HG03064 (cell line): Measurements from ENCODE around the gene SELL.
"Not testable (repeated sequence)": the region's sequence is repeated elsewhere in the genome, so short reads cannot be mapped to it uniquely, and the experiment has no call there.

Experiments used
- ATAC-seq: cut with Tn5 transposase; IDR thresholded peaks from one replicate; pipeline ENCODE4 v1.9.1; 2021; ENCODE audit warnings: low read depth; ENCODE audit not compliant: unreplicated experiment

Gene SELL

DNA sequence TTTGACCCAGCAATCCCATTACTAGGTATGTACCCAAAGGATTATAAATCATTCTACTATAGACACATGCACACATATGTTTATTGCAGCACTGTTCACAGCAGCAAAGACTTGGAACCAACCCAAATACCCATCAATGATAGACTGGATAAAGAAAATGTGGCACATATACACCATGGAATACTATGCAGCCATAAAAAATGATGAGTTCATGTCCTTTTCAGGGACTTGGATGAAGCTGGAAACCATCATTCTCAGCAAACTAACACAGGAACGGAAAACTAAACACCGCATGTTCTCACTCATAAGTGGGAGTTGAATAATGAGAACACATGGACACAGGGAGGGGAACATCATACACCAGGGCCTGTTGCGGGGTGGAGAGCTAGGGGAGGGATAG is 41.2 kb downstream of the SELL start:
- not testable (repeated sequence) for ATAC-seq

DNA sequence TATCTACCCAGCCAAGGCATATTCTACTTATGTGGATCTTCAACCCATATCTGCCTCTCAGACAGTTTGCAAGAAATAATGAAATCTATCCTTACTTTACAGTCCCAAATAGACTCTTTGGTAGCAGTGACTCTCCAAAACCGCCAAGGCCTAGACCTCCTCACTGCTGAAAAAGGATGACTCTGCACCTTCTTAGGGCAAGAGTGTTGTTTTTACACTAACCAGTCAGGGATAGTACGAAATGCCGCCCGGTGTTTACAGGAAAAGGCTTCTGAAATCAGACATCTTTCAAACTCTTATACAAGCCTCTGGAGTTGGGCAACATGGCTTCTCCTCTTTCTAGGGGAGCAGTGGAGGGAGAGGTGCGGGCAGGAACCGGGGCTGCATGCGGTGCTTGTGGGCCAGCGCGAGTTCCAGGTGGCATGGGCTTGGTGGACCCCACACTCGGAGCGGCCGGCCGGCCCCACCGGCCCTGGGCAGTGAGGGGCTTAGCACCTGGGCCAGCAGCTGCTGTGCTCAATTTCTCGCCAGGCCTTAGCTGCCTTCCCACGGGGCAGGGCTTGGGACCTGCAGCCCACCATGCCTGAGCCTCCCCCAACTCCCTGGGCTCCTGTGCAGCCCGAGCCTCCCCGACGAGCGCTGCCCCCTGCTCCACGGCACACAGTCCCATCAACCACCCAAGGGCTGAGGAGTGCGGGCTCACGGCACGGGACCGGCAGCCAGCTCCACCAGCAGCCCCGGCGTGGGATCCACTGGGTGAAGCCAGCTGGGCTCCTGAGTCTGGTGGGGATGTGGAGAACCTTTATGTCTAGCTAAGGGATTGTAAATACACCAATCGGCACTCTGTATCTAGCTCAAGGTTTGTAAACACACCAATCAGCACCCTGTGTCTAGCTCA is 43.5 kb downstream of the SELL start:
- not testable (repeated sequence) for ATAC-seq

DNA sequence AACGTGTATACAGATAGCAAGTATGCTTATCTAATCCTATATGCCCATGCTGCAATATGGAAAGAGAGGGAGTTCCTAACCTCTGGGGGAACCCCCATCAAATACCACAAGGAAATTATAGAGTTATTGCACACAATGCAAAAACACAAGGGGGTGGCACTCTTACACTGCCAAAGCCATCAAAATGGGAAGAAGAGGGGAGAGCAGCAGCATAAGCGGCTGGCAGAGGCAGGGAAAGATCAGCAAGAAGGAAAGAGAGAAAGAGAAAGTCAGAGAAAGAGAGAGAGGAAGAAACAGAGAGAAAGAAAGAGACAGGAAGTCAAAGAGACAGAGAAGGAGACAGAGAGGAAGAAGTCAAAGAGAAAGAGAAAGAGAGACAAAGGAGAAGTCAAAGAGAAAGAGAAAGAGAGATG is 44.2 kb downstream of the SELL start:
- peak; percentile 86 for ATAC-seq

DNA sequence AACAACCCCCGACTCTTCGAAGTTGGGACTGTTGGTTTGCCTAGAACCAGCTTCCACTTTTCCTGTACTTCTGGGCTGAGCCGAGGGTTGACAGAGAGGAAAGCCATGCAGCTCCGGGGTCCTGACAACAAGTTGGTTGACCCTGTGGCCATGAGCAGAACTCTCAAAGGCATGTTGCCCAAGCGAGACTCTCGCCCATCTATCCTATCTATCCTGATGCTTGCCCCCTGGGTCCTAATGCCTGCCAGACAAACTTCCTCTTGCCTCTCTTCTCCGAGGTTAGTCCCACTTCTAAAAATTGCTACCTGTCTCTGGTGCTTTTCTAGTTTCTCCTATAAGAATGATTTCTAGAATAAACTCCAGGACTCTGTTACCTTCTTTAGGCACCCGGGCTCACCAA is 48.7 kb downstream of the SELL start:
- ATAC-seq = not testable (repeated sequence)

DNA sequence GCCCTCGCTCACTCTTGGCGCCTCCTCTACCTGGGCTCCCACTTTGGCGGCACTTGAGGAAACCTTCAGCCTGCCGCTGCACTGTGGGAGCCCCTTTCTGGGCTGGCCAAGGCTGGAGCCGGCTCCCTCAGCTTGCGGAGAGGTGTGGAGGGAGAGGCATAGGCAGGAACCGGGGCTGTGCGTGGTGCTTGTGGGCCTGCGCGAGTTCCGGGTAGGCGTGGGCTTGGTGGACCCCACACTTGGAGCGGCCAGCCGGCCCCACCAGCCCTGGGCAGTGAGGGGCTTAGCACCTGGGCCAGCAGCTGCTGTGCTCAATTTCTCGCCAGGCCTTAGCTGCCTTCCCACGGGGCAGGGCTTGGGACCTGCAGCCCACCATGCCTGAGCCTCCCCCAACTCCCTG is 50.4 kb downstream of the SELL start:
- not testable (repeated sequence) for ATAC-seq

DNA sequence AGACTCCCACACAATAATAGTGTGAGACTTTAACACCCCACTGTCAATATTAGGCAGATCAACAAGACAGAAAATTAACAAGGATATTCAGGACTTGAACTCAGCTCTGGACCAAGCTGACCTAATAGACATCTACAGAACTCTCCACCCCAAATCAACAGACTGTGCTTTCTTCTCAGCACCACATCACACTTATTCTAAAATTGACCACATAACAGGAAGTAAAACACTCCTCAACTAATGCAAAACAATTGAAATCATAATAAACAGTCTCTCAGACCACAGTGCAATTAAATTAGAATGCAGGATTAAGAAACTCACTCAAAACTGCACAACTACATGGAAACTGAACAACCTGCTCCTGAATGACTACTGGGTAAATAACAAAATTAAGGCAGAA is 52.6 kb downstream of the SELL start:
- not testable (repeated sequence) for ATAC-seq

DNA sequence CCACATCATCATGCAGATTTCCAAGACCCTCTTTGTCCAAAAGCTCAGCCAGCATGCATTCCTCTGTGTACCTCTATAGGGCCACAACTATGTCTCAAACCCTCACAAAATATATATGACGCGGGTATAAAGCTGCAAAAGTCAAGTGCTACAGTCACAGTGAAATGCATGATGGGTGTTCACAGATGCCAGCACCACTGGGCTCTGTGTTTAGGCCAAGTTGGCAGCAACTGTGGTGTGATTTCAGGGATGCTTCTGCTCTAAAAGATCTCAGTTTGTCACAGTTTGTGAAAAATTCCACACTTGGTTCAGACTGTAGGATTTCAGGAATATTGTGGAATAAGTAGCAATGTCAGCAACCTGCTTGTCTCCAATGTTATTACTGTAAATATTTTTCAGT is 57.5 kb downstream of the SELL start:
- no peak for ATAC-seq

DNA sequence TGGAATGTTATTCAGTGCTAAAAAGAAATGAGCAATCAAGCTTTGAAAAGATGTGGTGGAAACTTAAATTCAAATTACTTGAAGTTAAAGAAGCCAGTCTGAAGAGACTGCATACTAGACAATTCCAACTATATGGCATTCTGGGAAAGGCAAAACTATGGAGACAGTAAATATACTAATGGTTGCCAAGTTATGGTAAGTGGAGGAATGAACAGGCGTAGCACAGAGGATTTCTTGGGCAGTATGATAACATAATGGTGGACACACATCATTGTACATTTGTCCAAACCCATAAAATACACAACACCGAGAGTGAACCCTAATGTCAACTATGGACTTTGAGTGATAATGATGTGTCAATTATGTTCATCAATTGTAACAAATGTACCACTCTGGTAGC is 60.4 kb downstream of the SELL start:
- ATAC-seq = no peak

DNA sequence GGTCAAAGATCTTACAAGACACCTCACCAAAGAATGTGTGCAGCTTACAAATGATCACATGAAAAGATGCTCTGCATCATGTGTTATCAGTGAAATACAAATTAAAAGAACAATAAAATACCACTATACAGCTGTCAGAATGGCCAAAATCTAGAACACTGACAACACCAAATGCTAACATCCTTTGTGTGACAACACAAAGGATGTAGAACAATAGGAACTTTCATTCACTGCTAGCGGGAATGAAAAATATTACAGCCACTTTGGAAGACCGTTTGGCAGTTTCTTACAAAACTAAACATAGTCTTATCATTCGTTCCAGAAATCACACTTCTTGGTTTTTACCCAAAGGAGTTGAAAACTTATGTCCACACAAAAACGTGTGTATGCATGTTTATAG is 60.9 kb downstream of the SELL start:
- no peak for ATAC-seq

DNA sequence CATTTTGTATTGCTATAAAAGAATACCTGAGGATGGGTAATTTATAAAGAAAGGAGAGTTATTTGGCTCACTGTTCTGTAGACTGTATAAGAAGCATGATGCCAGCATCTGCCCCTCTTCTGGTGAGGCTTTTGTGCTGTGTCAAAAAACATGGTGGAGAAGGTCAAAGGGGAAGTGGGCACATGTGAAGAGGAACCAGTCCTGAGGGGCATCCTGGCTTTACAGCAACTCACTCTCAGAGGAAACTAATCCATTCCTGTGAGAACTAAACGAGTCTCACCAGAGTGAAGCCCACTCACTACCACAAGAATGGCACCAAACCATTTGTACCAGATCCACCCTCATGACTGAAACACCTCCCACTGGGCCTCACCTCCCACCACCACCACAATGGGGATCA is 62.7 kb downstream of the SELL start:
- ATAC-seq = no peak

DNA sequence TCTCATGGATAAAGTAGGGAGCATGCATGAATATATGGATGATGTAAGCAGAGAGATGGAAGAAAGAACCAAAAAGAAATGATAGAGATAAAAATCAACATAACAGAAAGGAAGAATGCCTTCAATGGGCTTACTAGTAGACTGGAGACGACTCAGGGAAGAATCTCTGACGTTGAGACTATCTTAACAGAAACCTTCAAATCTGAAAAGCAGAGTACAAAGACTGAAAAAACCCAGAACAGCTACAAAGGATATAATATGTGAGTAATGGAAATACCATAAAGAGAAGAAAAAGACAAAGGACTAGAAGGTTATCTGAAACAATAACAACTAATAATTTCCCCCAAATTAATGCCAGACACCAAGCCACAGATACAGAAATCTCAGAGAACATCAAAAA is 63.2 kb downstream of the SELL start:
- no peak for ATAC-seq

DNA sequence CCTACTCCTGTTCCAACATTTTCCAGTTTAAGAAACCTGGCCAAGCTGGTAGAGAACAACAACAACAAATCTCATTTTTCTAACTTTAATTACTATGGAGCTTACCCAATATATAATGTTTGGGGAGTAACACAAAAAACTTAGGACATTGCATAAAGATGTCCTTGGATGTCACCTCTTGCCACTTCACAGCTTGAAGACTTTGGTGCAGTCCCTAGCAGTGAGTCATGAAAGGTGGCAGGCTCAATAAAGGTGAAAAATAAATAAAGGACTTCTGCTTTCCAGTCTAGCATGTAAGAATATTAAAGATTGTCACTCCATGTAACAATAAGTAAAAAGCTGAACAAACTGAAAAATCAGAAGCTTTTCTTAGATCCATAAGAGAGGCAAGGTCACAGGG is 63.9 kb downstream of the SELL start:
- no peak for ATAC-seq

DNA sequence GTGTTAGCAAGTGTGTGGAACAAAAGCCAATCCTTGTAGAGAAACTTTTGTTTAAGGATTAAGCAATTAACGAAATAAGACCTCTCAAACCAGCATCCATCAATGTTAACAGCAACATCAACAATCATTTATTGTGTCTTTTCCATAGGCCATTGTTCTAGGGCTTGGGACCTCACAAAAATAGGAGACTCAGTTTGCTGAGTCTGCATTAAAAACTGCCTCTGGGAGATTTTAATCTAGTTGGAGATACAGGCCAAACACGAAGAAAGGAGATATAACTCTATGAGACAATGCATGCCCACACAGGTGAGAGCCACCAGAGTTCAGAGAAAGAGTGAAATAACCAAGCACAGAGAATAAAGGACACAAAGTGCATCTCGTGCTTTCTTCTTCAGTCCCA is 67.1 kb downstream of the SELL start:
- no peak for ATAC-seq
